Placental pericyte (primary cell): ENCODE data around the gene PRR20D. TPM values are rescaled to one million over a fixed set of nuclear protein-coding genes. Genes with fewer than 3 reads are reported as not detected.

Source experiments
- small RNA-seq: library from RNA; depleted of rRNA; stranded (forward); fragments of <200 nt; gene quantifications from one replicate; pipeline ENCODE3, GENCODE V24; 2012; ENCODE audit warnings: low replicate concordance
- total RNA-seq: library from RNA; depleted of rRNA; stranded (reverse); fragments of >200 nt; gene quantifications from 2 replicates; pipeline ENCODE4 v1.2.3, GENCODE V29; 2012

PRR20D gene
- total RNA-seq = not detected in 2 replicates

GRCh38 chr13:57160332-57160731 is at the start of gene PRR20D:
Gene PRR20D, plus strand, starts transcription at chr13:57160632. Its CDS starts 387 bp downstream, at chr13:57161019.

GRCh38 chr13:57140235-57140968 is 20.0 kb upstream of the PRR20D start, which contains the start of gene PRR20A:
Gene PRR20A, plus strand, starts transcription at chr13:57140918. Its CDS starts 387 bp downstream, at chr13:57141305.

GRCh38 chr13:57147188-57147587 is 13.2 kb upstream of the PRR20D start, which contains the start of gene PRR20B:
Gene PRR20B, plus strand, starts transcription at chr13:57147488. Its CDS starts 387 bp downstream, at chr13:57147875.

GRCh38 chr13:57153761-57154160 is 6.7 kb upstream of the PRR20D start, which contains the start of gene PRR20C:
Gene PRR20C, plus strand, starts transcription at chr13:57154061. Its CDS starts 387 bp downstream, at chr13:57154448.

GRCh38 chr13:57166897-57167296 is 6.5 kb downstream of the PRR20D start, which contains the start of gene PRR20E:
Gene PRR20E, plus strand, starts transcription at chr13:57167197. Its CDS starts 387 bp downstream, at chr13:57167584.

Small RNAs within 50 kb of the gene (small RNA-seq; reads per million reads assigned to genes)
- gene PRR20FP = not detected

Other genes with a start within 250 kb of the PRR20D start
- not detected in 2 replicates for gene PRR20A, start 19.7 kb upstream of the PRR20D start, total RNA-seq
- gene PRR20B, start 13.1 kb upstream of the PRR20D start, total RNA-seq = not detected in 2 replicates
- not detected in 2 replicates for gene PRR20C, start 6.6 kb upstream of the PRR20D start, total RNA-seq
- not detected in 2 replicates for gene PRR20E, start 6.6 kb downstream of the PRR20D start, total RNA-seq